Smooth muscle cell (in vitro differentiated cells): ENCODE measurements around the gene DTHD1. TPM values are rescaled to one million over a fixed set of nuclear protein-coding genes. Genes with fewer than 3 reads are reported as not detected.

Source experiments
- DNase-seq: peaks from one replicate; lab custom pipeline; 2025; ENCODE audit not compliant: unreplicated experiment; lab: John Stamatoyannopoulos, UW
- H2AFZ ChIP-seq: fragments of 200-600 bp; sonication (generic); 2 replicates; pipeline ENCODE4 v1.6.0; 2016; ENCODE audit warnings: antibody characterized with exemption, low read depth, mild to moderate bottlenecking
- H3F3A ChIP-seq: fragments of 200-600 bp; sonication (generic); 2 replicates; pipeline ENCODE4 v1.6.0; 2017; ENCODE audit warnings: antibody characterized with exemption, low read depth
- H3K27ac ChIP-seq: fragments of 200-600 bp; sonication (generic); 2 replicates; pipeline ENCODE4 v1.5.1; 2016; ENCODE audit warnings: low read depth, mild to moderate bottlenecking
- H3K27me3 ChIP-seq: fragments of 200-600 bp; sonication (generic); 2 replicates; pipeline ENCODE4 v1.6.1; 2016; ENCODE audit warnings: low read depth, mild to moderate bottlenecking
- H3K36me3 ChIP-seq: fragments of 200-600 bp; sonication (generic); 2 replicates; pipeline ENCODE4 v1.5.1; 2016; ENCODE audit warnings: low read depth
- H3K4me1 ChIP-seq: fragments of 200-600 bp; sonication (generic); 2 replicates; pipeline ENCODE4 v1.5.1; 2016; ENCODE audit warnings: low read depth
- H3K4me2 ChIP-seq: fragments of 200-600 bp; sonication (generic); 2 replicates; pipeline ENCODE4 v1.6.0; 2016; ENCODE audit warnings: mild to moderate bottlenecking
- H3K4me3 ChIP-seq: fragments of 200-600 bp; sonication (generic); 2 replicates; pipeline ENCODE4 v1.5.1; 2016; ENCODE audit warnings: mild to moderate bottlenecking
- H3K79me2 ChIP-seq: fragments of 200-600 bp; sonication (generic); 2 replicates; pipeline ENCODE4 v1.6.0; 2016; ENCODE audit warnings: low read depth, mild to moderate bottlenecking
- H3K9ac ChIP-seq: fragments of 200-600 bp; sonication (generic); 2 replicates; pipeline ENCODE4 v1.6.0; 2016; ENCODE audit warnings: low read depth
- H3K9me3 ChIP-seq: fragments of 200-600 bp; sonication (generic); replicated peaks from 2 replicates; pipeline ENCODE4 v1.5.1; 2016; ENCODE audit warnings: low read depth
- H4K20me1 ChIP-seq: fragments of 200-600 bp; sonication (generic); 2 replicates; pipeline ENCODE4 v1.6.0; 2016; ENCODE audit warnings: low read depth
- CTCF ChIP-seq: fragments of 200-600 bp; sonication (generic); IDR thresholded peaks from 2 replicates; pipeline ENCODE4 v1.5.1; 2017; ENCODE audit warnings: borderline replicate concordance, mild to moderate bottlenecking, antibody characterized with exemption; ENCODE audit not compliant: insufficient read depth, poor library complexity, severe bottlenecking
- WGBS: methylation state at CpG from one replicate; pipeline ENCODE4 v1.1.7; 2016; ENCODE audit warnings: low lambda C conversion rate; 5-methylcytosine and 5-hydroxymethylcytosine counted together
- polyA plus RNA-seq: library from polyadenylated mRNA; unstranded; fragments of >200 nt; fragmentation: Nextera tagmentation; extraction: Ambion mirVana; gene quantifications from 2 replicates; pipeline ENCODE4 v1.2.1, GENCODE V29; 2016
- total RNA-seq: library from RNA; depleted of rRNA; stranded (reverse); fragments of >200 nt; gene quantifications from 2 replicates; pipeline ENCODE4 v1.2.3, GENCODE V29; 2014

The DTHD1 gene
- total and polyA plus RNA-seq, 2 experiments from 2014 or later, result not detected

- H2AFZ ChIP-seq, result no peak overlapping the region
- DNase-seq, result no peak
- no peak overlapping the region for H3K9ac ChIP-seq
- TF ChIP-seq CTCF, result no peak
- no peaks in the 10 kb centered on the region for H3K79me2 ChIP-seq
- H3K9me3 ChIP-seq, result no peaks in the 10 kb centered on the region
- no peak overlapping the region for H3K4me2 ChIP-seq
- H3K4me3 ChIP-seq, result no peak overlapping the region
- no peak overlapping the region for H3K27ac ChIP-seq
- no peaks in the 10 kb centered on the region for H3K27me3 ChIP-seq
- H3K36me3 ChIP-seq, result no peaks in the 10 kb centered on the region
- no peaks in the 10 kb centered on the region for H3K4me1 ChIP-seq
- no peaks in the 10 kb centered on the region for H3F3A ChIP-seq
- no peaks in the 10 kb centered on the region for H4K20me1 ChIP-seq
Measured at GRCh38 chr4:36282503-36283030, 1.2 kb downstream of the DTHD1 start.

DNA sequence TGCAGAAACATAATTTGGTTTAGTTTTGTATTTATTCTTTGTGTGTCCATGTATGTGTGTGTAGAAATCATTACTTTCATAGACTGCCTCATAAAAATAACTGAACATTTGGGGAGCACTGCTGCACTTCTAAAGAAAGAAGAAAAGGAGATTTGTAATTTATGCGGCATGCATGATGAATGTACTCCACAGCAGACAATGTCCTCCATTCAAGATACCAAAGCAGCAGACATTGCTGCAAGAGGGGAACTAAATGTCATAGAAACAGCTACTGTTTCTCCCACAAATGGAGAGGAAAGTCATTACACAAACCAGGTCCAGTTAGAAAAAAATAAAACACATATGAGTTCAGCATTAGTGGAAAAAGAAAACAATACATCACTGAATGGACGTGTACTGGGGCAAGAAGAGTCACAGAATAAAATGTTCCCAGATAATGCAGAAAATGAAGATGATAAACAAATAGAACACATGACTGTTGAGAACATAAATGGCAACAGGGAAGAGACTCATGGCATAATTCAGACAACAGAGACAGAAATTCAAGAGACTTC is 2.6 kb downstream of the DTHD1 start:
- H3K27me3 ChIP-seq, result no peaks in the 10 kb centered on the region
- 87% methylated on average over 2 of the region's 2 CpGs for WGBS
- H3K27ac ChIP-seq, result no peak overlapping the region
- no peak overlapping the region for H3K4me3 ChIP-seq
- H3K36me3 ChIP-seq, result no peaks in the 10 kb centered on the region
- DNase-seq, result no peak
- no peak for TF ChIP-seq CTCF
- no peak overlapping the region for H3K9ac ChIP-seq
- H3F3A ChIP-seq, result no peaks in the 10 kb centered on the region
- no peaks in the 10 kb centered on the region for H3K79me2 ChIP-seq
- H2AFZ ChIP-seq, result no peak overlapping the region
- no peaks in the 10 kb centered on the region for H4K20me1 ChIP-seq
- H3K4me2 ChIP-seq, result no peak overlapping the region
- H3K9me3 ChIP-seq, result no peaks in the 10 kb centered on the region
- H3K4me1 ChIP-seq, result no peaks in the 10 kb centered on the region

DNA sequence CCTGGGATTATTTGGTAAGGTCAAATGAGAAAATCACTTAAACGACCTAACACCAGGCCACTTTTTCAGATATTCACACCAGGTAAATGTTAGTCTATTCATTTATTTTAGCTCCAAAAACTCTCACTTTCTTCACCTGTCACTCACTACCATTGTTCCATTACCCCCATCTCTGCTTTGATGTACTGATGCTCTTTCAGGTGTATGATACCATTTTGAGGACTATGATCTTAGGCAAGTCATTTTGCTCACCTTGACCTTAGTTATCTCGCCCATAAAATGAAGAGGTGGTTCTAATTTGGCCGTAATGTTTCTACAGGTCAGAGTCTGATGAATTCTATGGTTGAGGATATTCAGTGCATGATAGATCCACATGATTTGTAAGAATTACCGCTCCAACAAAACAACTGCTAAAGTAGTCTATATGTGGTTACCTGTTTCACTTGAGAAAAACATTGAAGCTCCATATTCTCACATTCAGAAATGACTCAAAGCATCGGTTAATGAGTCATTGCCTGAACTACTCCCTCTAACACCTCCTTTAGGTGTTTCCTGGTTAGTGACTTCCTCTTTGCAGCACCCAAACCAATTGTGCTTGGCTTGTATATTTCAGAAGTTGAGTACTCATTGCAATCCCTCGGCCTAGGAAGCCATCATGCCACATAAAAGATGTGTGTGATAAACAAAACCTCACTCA is 4.5 kb downstream of the DTHD1 start:
- Histone ChIP-seq H2AFZ (no peak overlapping the region), H3K9ac (no peak overlapping the region), H4K20me1 (no peaks in the 10 kb centered on the region), H3K79me2 (no peaks in the 10 kb centered on the region), H3K27me3 (no peaks in the 10 kb centered on the region), H3F3A (no peaks in the 10 kb centered on the region), H3K9me3 (no peaks in the 10 kb centered on the region), H3K4me3 (no peak overlapping the region), H3K27ac (no peak overlapping the region), H3K4me1 (no peaks in the 10 kb centered on the region), H3K4me2 (no peak overlapping the region), H3K36me3 (no peaks in the 10 kb centered on the region)
- TF ChIP-seq CTCF, result no peak
- DNase-seq, result no peak
- 89% methylated on average over 6 of the region's 6 CpGs for WGBS

DNA sequence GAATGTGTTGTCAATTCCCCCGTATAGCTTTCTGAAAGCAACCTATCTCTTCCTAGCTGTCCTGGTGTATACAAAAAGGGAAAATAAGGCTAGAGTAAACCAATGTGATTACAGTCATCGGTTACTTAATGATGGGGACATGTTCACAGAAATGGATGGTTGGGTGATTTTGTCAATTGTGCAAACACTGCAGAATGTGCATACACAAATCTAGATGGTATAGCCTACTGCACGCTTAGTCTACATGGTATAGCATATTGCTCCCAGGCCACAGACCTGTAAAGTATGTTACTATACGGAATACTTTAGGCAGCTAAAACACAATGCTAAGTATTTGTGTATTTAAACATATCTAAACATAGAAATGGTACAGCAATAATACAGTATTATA is 5.1 kb downstream of the DTHD1 start:
- WGBS, result 91% methylated on average over 4 of the region's 4 CpGs
- Histone ChIP-seq H4K20me1 (no peaks in the 10 kb centered on the region), H3K4me1 (no peaks in the 10 kb centered on the region), H2AFZ (no peak overlapping the region), H3K9me3 (no peaks in the 10 kb centered on the region), H3K27me3 (no peaks in the 10 kb centered on the region), H3K9ac (no peak overlapping the region), H3K4me2 (no peak overlapping the region), H3K27ac (no peak overlapping the region), H3F3A (no peaks in the 10 kb centered on the region), H3K4me3 (no peak overlapping the region), H3K79me2 (no peaks in the 10 kb centered on the region), H3K36me3 (no peaks in the 10 kb centered on the region)
- no peak for DNase-seq
- TF ChIP-seq CTCF, result no peak
